ENCODE measurements around the gene ST8SIA2.

The ST8SIA2 gene

DNA sequence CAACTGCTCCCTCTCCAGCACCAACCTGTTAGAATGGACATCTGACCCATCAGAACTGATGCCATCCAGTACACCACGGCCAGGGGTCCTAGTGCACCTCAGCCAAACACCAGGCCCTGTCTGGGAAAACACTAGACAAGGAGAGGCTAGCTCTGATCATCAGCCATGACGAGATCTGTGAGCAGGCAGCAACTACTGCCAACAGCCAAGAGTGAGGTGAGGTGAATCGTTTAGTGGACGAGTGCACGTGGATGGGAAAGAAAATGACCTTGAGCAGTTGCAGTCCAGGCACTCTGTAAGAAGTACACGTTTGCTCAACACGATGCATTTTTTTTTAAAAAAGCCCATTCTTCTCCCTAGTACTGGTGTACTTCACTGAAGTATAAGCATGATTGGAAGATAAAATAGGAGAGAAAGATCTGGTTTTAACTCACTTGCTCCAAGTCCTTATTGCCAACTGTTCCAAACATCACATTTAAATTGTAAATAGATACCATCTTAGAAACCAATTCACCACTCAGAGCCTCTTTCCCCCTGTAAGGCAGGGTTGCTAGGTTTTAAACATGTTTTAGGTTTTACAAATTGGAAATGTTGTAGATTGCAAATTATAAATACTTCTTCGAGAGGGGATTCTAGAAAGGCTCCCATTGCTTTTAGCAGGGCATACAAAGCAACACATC is 5.7 kb downstream of the ST8SIA2 start:
- no peak for DNase-seq

DNA sequence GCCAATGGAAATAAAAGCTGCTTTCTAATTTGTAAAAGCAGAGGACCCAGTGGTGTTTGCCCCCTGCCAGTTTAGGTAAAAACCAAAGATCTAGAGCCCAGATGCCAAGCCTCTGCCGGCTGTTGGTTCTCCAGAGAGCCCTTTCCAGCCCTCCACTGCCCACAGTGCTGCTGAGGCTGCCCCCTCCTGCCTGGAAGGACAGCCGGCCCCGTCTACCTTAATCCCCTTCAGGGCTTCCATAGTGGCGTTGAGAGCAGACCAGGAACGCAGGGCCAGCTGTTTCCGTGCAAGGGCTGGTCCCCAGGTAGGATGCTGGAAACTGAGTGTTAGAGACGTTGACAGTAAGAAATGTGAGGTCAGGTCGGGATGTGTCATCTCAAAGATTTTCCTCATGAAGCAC is 6.9 kb downstream of the ST8SIA2 start:
- DNase-seq: no peak

DNA sequence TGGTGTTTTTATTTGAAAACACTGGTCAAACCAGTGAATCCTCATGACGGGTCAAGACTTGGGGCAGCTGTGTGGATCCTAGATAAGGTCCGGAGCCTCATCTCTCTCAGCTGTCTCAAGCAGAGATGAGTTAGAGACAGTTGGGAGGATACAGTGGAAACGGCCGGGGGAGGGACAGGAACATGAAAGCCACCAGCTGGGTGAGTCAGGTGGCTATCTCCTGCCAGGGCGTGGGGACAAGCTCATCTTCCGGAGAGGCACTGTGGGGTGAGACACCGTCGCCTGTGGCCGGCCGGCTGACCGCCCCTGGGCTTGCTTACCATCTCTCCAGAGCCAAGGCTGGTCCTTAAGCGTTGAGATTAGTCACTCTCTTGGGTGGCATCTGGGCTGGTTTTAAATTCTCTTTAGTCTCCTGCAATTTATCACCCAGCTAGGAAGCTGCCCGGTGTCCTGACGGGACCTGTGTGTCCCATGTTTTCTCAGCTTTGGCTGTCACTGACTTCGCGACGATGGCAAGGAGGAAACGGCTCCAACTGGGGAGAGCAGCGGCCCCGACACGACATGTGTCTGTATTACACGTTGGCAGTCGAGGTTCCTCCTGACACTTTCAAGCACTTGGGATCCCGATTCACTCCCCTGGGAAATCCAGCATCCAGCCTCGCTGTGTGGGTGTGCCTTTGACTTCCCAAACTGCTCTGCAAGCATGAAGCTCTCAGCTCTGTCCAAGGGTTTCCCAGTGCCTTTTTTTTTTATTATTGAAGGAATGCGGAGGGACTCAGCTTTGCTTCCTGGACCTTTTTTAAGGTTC is 7.5 kb downstream of the ST8SIA2 start:
- DNase-seq: no peak

DNA sequence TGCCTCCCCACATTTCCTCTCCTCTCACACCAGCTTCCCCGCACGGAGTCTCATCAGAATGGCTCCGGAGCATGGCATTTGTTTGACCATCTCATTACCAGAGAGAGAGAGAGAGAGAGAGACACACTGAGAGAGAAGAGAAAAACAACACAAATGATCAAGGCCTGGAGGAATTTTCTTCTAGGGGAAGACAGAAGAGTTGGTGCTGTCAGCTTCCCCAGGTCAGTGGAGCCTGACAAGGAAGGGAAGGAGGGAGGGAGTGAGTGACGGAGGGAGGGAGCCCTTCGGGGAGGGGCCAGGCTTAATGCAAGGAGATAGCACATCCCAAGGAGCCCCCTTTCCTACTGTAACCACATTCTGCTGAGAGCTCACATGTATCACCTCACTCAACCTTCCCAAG is 9.1 kb downstream of the ST8SIA2 start:
- DNase-seq: no peak

DNA sequence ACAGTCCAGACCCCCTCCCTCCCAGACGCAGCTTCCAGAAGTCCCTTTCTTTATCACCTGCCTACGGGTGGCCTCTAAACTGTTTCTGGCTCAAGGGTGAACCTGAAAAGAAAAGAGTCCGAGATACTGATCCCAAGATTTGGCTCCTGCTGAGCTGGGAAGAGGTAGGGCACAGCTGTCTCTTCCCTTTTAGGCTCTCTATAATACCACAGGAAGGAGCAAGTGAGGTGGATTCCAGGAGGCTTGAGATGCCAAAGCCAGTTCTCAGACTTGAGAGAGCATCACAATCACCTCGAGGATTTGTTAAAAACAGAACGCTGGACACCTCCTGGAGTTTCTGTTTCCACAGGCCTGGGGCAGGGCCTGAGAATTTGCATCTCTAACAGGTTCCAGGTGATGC is 12.3 kb downstream of the ST8SIA2 start:
- no peak for DNase-seq

DNA sequence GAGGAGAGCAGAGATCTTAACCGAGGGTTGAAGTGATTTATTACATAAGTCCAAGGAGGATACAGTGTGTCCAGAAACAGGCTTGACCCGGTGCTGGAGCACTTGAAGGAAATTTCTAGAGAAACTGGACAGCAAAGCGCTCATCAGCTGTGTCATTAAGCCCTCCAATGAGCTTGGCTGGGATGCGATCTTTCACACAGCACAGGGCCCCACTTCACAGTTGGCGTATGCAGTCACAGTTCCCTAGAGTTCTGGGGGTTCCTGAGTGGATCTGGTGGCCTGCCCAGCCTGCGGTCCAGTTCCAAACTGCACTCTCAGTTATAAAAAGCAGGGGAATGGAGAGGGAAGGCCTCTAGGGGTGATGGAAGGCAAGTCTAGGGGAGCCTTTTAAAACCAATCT is 13.6 kb downstream of the ST8SIA2 start:
- no peak for DNase-seq

DNA sequence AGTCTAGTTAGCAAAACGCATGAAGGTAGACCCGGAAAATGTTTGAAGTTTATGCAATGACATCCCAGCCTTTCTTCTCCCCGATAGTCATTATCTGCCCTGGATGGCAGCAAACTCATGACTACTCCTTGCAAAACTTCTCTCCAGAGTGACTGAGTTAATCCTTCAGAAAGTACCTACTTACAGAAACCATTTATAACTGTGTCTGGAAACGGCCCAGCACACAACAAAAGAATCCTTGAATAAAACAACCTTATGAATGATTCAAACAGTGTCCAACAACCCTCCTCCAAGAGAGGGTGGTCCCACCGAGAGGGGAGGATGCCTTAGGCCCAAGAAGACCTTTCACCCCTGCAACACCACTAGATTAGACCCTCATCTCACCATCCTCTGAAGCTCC is 14.2 kb downstream of the ST8SIA2 start:
- no peak for DNase-seq

DNA sequence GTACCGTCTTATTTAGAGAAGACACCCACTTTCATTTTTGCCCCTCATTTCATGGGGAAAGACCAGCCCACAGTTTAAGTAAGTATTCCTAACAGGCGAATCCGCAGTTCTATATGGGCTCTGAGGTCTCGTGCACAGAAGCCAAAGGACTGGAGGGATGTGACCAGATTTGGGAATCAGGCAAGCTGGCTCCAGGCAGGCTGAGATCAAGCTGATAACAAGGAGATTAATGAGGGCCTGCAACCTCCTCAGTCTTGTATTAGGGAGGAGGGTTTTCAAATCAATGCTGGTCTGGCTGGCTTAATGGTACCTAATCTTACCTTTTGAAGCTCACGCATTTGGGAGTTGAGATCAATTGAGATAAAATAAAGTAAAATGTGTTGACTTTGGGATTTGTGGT is 15.3 kb downstream of the ST8SIA2 start:
- DNase-seq: no peak

DNA sequence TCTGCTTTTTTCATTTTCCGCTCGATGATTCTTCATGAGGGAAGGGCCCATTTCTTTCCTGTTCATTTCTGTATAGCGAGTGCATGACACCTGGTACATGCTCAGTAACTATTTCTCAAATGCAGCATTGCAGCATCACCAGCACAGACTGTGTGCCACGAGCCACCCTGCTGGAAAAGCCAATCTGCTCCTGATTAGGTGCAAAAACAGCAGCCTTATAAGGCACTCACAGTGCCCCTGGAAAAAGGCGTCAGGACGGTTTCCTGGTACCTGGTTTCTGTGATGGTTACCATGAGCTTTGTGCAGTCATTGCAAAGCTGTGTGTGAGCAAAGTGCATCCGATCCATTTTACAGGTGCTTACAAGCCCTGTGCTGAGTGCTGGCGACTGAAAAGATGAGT is 15.8 kb downstream of the ST8SIA2 start:
- DNase-seq: no peak

DNA sequence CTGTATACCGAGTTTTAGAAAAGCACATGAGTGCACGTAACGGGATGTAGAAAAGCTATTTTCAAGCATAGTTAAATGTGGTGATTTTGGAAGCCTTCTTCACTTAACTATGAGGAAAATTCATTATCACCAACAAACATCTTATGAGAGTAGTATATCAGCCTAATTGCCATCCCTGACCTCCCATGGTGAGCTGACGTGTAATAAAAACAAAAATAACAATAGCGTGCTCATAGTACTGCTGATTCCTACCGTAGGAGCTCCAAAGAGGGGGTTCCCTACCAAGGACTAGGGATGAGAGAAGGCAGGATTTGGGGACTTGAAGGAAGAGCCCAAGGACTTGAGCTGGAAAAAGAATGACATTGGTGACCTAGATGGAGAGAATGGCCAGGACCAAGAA is 16.9 kb downstream of the ST8SIA2 start:
- no peak for DNase-seq

DNA sequence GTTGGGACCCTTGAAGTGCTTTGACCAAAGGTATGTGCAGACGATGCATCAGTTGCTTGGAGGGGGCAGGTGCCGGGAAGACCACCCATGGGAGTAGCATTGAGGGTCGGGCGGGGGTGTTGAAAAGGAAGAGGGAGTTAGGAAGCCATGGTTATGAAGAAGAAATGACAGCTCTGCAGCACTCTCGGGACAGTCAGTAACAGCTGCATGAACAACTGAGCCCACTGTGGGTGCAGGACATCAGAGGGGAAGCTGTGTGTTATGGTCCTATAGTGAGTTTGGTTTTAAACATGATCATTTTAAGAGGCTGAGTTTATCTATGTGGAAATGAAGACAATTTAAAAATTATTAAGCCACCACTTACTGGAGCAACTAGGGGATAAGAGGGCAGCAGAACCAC is 17.6 kb downstream of the ST8SIA2 start:
- DNase-seq: no peak

DNA sequence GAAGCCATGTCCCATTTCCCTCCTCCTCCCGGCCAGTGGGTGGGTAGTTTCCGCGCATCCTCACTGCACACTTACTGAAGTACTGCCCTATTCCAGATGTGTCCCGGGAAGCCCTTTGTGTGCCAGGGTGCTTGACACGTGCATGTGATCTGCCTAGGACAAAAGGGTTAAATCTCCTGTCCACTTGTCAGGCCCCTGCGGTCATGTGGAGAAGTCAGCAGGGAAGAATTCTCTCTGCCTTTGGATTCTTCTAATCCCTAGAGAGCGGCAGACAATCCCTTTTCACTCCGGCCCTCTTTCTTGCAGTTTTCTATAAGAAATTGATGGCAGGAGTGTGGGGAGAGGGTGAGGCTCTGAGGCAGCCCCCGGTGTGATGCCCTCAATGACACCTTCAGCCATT is 19.8 kb downstream of the ST8SIA2 start:
- DNase-seq: no peak

DNA sequence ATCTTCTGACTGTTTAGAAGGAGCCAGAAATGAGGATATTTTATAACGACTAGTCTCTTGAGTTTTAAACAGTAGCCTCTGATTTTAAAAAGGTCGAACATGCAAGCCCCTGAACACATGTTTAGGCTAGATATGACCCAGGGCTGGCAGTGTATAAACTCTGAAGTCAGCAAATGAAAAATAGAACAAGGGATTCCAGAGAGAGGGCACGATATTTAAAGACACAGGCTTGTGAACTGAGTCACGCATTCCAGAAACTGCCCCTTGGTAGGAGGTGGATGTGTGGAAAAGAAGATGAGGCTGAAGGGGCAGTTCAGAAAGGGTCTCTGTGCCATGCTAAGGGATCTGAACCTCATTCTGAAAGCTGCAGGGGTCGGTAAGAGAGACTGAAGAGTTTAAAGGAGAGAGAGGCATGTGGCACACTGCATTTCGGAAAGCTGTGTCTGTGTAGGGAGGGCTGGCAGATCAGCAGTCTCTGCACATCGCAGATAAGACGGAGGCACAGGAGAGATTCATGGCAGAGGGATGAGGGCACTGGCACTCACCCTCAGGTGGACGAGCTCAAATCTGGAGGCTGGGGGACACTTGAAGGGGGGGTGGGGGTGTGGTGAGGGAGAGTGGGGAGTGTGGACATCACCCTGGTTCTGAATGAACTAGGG is 22.1 kb downstream of the ST8SIA2 start:
- no peak for DNase-seq

DNA sequence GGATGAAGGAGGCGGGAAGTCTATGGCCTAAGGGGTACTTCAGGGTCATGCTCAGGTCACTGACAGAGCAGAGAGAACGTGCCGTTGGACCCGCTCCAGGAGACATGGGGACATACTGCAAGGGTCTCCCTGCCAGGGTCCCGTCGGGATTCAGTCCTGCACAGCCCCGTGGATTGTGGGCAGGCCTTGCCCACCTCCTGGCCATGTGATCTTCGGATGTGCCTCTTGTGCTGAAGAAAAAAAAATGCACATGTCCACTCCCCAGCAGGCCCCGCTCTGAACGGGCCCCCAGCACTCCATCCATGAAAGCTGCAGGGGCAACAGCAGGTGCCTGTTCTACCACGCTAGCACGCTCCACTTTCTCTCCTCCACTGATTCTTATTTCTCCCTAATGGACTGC is 22.9 kb downstream of the ST8SIA2 start:
- no peak for DNase-seq

DNA sequence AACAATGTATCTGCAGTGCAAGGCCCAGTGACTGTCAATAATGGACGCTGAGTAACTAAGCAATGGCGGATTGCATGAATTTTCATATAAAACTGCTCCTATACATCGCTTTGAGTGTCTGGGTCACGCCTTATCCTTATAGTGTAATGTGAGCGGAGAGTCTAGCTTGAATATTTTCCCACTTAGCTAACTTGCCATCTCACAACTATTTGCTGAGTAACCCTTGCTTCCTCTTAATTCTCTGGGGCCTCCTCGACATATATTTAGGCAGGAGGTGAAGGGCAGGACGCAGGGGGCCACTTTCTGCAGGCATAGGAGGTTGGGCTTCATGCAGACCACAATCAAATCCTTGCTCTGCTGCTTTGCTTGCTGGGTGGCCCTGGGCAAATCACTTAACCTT is 24.0 kb downstream of the ST8SIA2 start:
- no peak for DNase-seq

DNA sequence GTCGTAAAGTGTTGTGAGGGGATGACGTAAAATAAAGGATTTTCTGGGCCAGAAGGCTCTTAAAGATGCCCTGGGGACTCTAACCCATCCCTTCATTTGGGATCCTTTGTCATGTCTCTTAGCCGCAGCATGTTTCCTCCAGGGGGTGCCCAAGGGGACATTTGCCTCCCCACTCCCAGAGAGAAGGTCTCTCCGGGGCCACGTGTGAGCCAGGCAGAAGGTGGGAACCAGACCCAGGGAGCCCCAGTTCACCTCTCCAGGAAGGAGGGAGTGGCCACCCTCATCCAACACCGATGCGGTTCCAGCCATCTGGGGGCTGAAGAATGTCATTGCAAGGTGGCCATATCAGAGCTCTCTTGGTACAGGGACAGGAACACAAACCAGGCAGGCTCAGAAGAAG is 25.2 kb downstream of the ST8SIA2 start:
- no peak for DNase-seq

DNA sequence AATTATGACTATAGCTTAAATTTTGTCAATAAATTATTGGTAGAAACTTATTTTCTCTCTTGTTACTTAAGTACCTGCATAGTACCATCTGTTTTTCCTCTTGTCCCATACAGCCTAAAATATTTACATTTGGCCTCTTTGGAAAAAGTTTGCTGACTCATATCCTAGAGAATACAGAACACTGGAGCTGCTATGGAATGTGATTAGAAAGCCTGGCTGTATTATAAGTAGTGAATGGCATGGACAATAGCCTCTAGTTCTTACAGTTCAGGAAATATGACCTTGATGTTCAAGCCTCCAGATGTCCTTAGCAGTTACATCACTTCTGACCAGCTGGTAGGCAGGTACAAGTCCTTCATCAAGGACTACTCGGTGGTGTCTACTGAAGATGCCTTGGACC is 28.3 kb downstream of the ST8SIA2 start:
- no peak for DNase-seq

DNA sequence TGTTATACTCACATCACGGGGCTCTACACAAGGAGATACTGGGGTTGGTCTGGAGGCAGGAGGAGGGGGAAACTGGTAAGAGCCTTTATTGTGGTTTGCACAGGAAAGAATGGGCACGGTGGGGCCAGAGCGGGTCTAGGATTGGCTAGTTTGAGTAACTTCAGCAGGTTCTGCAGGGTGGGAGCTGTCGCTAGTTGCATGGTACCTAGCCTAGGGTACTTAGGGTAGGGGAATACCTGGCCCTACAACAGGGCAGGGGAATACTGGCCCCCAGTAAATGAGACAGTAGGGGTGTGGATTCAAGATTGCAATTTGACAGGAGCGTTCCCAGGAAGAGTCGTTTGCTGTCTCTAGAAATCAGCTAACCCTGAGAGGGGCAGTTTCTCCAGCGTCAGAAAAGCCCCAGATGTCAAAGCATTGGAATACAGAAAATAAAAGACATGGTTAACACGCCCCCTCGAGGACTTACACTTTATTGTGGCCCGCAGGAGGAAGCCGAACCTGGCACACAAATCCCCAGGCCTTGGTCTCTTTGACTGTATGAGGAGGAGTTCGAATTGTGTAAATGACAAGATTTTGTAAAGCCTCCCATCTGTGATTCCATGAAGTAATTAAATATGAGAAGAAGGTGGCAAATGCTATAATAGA is 32.0 kb downstream of the ST8SIA2 start:
- no peak for DNase-seq

DNA sequence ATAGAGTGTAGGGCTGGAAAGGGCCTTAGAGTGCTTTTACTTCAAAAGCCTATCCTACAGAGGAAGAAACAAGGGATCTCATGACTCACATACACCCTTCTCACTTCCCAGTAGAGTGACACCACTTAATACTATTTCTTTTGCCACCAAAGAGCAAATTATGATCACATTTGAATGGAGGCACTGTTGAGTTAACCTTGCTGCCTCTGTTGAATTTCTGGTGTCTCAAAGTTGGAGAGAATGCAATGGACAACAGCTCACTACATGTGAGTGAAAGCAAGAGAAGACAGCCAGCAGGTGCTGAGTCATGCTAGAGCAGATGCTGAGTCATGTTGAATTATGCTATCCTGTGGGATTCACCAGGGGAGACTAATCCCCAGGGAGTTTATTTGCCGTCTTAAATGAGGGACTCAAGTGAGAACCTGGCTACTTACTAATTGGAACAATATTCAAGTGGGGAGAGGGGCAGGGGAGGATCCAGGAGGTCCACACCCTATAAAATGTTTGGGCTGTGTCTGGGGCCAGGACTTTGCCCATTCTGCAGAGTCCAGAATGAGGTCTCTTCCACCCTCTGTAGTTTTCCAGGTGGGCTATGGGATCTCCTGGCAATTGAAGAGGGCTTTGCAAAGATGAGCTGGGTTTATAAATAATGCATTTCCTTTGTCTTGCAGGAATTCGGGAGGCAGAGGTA is 35.8 kb downstream of the ST8SIA2 start:
- no peak for DNase-seq

DNA sequence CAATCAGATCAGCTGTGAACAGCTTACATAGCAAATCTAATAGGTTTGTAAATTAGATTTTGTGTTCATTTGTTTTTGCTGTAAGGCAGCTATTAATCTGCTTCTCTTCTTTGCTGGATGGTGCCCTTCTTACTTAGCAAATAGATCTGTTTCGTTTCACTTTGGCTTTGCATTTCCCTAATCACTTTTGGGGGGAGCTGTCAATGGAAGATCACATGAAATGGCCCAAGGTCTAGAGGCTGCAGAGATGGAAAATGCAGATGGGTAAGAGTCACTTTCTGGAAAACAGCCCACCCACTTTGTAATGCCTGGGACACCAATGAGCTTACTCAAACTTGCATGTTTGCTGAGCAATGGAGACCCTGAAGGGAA is 36.4 kb downstream of the ST8SIA2 start:
- no peak for DNase-seq

DNA sequence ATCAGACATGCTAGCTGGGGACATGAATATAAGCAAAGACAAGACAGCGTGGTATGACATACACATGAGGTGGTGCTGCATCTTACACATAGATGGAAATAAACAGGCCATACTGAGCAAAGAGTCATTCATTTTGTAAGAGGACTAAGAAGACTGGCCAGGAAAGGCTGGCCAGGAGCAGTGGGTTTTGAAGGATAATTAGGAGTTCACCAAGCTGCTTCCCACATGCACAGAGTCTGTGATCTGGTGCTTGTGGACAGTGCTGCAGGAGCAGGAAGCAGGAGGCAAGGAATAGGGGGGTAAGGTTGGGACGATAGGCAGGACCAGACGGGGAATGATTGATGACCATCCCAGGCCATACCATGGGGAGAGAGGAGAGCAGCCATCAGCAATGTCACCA is 41.5 kb downstream of the ST8SIA2 start:
- no peak for DNase-seq

DNA sequence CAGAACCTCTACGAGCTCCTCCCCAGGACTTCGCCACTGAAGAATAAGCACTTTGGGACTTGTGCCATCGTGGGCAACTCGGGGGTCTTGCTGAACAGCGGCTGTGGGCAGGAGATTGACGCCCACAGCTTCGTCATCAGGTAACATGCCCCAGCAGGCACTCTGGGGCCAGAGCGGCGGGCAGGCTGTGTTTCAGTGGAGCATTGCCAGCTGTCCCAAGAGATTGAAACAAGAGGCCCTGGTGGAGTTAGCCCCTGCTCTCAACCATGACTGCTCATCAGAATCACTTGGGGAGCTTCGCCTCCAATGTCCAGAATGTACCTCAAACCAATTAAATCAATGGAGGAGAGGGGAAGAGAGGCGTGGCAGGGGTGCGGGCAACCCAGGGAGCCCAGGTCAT is 44.8 kb downstream of the ST8SIA2 start:
- peak; percentile 47 for DNase-seq

DNA sequence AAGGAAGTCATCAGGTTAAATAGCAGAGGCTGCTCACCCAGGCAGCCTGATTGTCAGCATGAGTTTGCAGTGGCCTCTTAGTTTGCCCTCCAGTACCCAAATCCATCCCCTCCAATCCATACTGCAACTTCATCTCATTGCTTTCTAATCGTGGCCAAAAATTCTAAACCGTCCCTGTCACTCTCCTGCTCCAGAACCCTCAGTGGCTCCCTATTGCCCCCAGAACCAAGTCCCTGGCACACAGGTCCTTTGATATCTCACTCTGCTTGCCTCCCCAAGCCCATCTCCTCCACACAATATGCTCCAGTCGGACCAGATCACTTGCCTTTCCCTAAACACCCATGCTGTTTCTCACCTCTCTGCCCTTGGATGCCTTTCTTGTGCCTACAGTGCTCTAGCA is 49.7 kb downstream of the ST8SIA2 start:
- no peak for DNase-seq

All from NCI-H1092 treated with DMSO at 0.1 percent for 48 hours (cell line).